Tibial nerve (tissue), 3 donors: ENCODE results near the gene MED12L.
"Not testable (repeated sequence)": the region's sequence is repeated elsewhere in the genome, so short reads cannot be mapped to it uniquely, and the experiment has no call there.

Source experiments
- POLR2A ChIP-seq, 2 donors: fragments of 450-650 bp; IDR thresholded peaks; one replicate each; pipeline ENCODE4 v1.6.1; 2017; ENCODE audit warnings: antibody characterized with exemption in 2 of 2, mild to moderate bottlenecking in 2 of 2, moderate library complexity in 2 of 2
- TF ChIP-seq, protein P1 (sequence below), 5 experiments: fragments of 200-600 bp in 3 of 5; fragments of 450-650 bp in 2 of 5; sonication (generic) in 3 of 5; IDR thresholded peaks; one replicate each; pipeline ENCODE4 v1.5.1; 2016 to 2019; ENCODE audit warnings: antibody characterized with exemption in 5 of 5, mild to moderate bottlenecking in 3 of 5, moderate library complexity in 2 of 5

DNA sequence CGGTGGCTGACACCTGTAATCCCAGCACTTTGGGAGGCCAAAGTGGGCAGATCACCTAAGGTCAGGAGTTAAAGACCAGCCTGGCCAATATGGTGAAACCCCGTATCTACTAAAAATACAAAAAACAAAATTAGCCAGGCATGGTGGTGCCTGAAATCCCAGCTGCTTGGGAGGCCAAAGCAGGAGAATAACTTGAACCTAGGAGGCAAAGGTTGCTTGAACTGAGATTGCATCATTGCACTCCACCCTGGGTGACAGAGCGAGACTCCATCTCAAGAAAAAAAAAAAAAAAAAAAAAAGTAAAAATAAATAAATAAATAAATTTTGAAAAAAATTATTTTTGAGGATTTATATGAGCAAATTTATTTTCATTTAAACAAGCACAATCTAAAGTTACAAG, 306.7 kb downstream of the MED12L start:
- TF ChIP-seq, protein P1, sequence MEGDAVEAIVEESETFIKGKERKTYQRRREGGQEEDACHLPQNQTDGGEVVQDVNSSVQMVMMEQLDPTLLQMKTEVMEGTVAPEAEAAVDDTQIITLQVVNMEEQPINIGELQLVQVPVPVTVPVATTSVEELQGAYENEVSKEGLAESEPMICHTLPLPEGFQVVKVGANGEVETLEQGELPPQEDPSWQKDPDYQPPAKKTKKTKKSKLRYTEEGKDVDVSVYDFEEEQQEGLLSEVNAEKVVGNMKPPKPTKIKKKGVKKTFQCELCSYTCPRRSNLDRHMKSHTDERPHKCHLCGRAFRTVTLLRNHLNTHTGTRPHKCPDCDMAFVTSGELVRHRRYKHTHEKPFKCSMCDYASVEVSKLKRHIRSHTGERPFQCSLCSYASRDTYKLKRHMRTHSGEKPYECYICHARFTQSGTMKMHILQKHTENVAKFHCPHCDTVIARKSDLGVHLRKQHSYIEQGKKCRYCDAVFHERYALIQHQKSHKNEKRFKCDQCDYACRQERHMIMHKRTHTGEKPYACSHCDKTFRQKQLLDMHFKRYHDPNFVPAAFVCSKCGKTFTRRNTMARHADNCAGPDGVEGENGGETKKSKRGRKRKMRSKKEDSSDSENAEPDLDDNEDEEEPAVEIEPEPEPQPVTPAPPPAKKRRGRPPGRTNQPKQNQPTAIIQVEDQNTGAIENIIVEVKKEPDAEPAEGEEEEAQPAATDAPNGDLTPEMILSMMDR (IDR thresholded peaks at IDR 0.05) = not testable (repeated sequence)
- TF ChIP-seq POLR2A (IDR thresholded peaks at IDR 0.05) = not testable (repeated sequence)
